Fibroblast of skin of right biceps (primary cell): Measurements from ENCODE around the gene ANK2.

Experiments
- DNase-seq: peaks from one replicate; pipeline ENCODE4 v3.0.0-alpha.2; 2013

The ANK2 gene

GRCh38 chr4:113355550-113356371, 306.3 kb downstream of the ANK2 start:
- peak; percentile 99 for DNase-seq

- DNase-seq = no peak
These were observed 307.0 kb downstream of the ANK2 start for GRCh38 chr4:113356453-113356852.

- no peak for DNase-seq
These were observed 309.3 kb downstream of the ANK2 start for GRCh38 chr4:113358784-113359183.

GRCh38 chr4:113365377-113365776, 315.9 kb downstream of the ANK2 start:
- no peak for DNase-seq

GRCh38 chr4:113368056-113368455, 318.6 kb downstream of the ANK2 start:
- DNase-seq = peak; percentile 95

- no peak for DNase-seq
These were observed 321.7 kb downstream of the ANK2 start for GRCh38 chr4:113371111-113371510.

- DNase-seq = no peak
These were observed 326.7 kb downstream of the ANK2 start for GRCh38 chr4:113375964-113376666.

GRCh38 chr4:113378836-113379235, 329.4 kb downstream of the ANK2 start:
- no peak for DNase-seq

GRCh38 chr4:113382704-113383103, 333.3 kb downstream of the ANK2 start:
- no peak for DNase-seq

- DNase-seq = peak; percentile 90
These were observed 333.8 kb downstream of the ANK2 start for GRCh38 chr4:113383111-113383785.

- DNase-seq = peak; percentile 87
These were observed 335.1 kb downstream of the ANK2 start for GRCh38 chr4:113384600-113384999.

- DNase-seq = no peak
These were observed 335.9 kb downstream of the ANK2 start for GRCh38 chr4:113385281-113385899.

GRCh38 chr4:113389160-113389559, 339.7 kb downstream of the ANK2 start:
- no peak for DNase-seq

GRCh38 chr4:113390850-113391249, 341.4 kb downstream of the ANK2 start:
- no peak for DNase-seq

- DNase-seq = no peak
These were observed 344.8 kb downstream of the ANK2 start for GRCh38 chr4:113394108-113394729.

GRCh38 chr4:113394730-113395530, 345.5 kb downstream of the ANK2 start:
- DNase-seq = peak; percentile 83

- peak; percentile 87 for DNase-seq
These were observed 347.8 kb downstream of the ANK2 start for GRCh38 chr4:113397114-113397701.

- DNase-seq = no peak
These were observed 349.1 kb downstream of the ANK2 start for GRCh38 chr4:113398441-113399143.

GRCh38 chr4:113404167-113404571, 354.7 kb downstream of the ANK2 start:
- DNase-seq = no peak

- DNase-seq = no peak
These were observed 355.4 kb downstream of the ANK2 start for GRCh38 chr4:113404841-113405240.
